ENCODE measurements around the gene MACROD2. TPM values are rescaled to one million over a fixed set of nuclear protein-coding genes. Genes with fewer than 3 reads are reported as not detected.

The MACROD2 gene
- total RNA-seq, 4 donors from 2014 or later = 4.0 to 14.1 (median 10.4) TPM

GRCh38 chr20:16061351-16061750 is 2066.0 kb downstream of the MACROD2 start:
- Histone ChIP-seq H3K9me3 (no peaks in the 10 kb centered on the region), H3K27ac (no peak overlapping the region), H3K4me3 (no peak overlapping the region), H3K36me3 (no peaks in the 10 kb centered on the region), H3K4me1 (peaks cover 0 to 21% (median 8%) of the 10 kb centered on the region in 4 donors), H3K27me3 (no peaks in the 10 kb centered on the region)
- WGBS, 2 donors = 79 to 81% methylated on average over 7 of the region's 7 CpGs
- DNase-seq (ENCODE audit: low spot score in 2 of 2) = no peak
- TF ChIP-seq CTCF (IDR thresholded peaks at IDR 0.05) = no peak
- TF ChIP-seq EP300 (IDR thresholded peaks at IDR 0.05) = no peak
- no peak for TF ChIP-seq POLR2A (IDR thresholded peaks at IDR 0.05)

- H3K4me3 ChIP-seq = no peak overlapping the region
- 74 to 76% methylated on average over 10 of the region's 10 CpGs for WGBS, 2 donors
- no peak overlapping the region for H3K27ac ChIP-seq
- no peak for TF ChIP-seq POLR2A (IDR thresholded peaks at IDR 0.05)
- no peak for TF ChIP-seq CTCF (IDR thresholded peaks at IDR 0.05)
- no peak for TF ChIP-seq EP300 (IDR thresholded peaks at IDR 0.05)
- H3K4me1 ChIP-seq = peaks cover 0 to 21% (median 8%) of the 10 kb centered on the region in 4 donors
- H3K36me3 ChIP-seq = no peaks in the 10 kb centered on the region
- H3K9me3 ChIP-seq = peaks cover 0 to 7% (median 0%) of the 10 kb centered on the region in 4 donors
- H3K27me3 ChIP-seq = no peaks in the 10 kb centered on the region
- DNase-seq (ENCODE audit: low spot score in 2 of 2) = no peak
Measured at GRCh38 chr20:16062661-16063581, 2067.6 kb downstream of the MACROD2 start.

GRCh38 chr20:16063881-16064280 is 2068.6 kb downstream of the MACROD2 start:
- DNase-seq (ENCODE audit: low spot score in 2 of 2) = no peak
- TF ChIP-seq EP300 (IDR thresholded peaks at IDR 0.05) (no peak), POLR2A (IDR thresholded peaks at IDR 0.05) (no peak), CTCF (IDR thresholded peaks at IDR 0.05) (no peak)

GRCh38 chr20:16064989-16065707 is 2069.8 kb downstream of the MACROD2 start:
- H3K4me3 ChIP-seq = no peak overlapping the region
- 47 to 54% methylated on average over 3 of the region's 3 CpGs for WGBS, 2 donors
- H3K9me3 ChIP-seq = peaks cover 0 to 8% (median 0%) of the 10 kb centered on the region in 4 donors
- TF ChIP-seq EP300 (IDR thresholded peaks at IDR 0.05) (no peak), CTCF (IDR thresholded peaks at IDR 0.05) (no peak), POLR2A (IDR thresholded peaks at IDR 0.05) (no peak)
- peaks cover 0 to 17% (median 8%) of the 10 kb centered on the region in 4 donors for H3K4me1 ChIP-seq
- peak overlapping the region in 1 of 4 donors; percentile 26 for H3K27ac ChIP-seq
- no peak for DNase-seq (ENCODE audit: low spot score in 2 of 2)
- H3K36me3 ChIP-seq = no peaks in the 10 kb centered on the region
- no peaks in the 10 kb centered on the region for H3K27me3 ChIP-seq

More at GRCh38 chr20:16063881-16064280, 2068.6 kb downstream of the MACROD2 start:
- no peaks in the 10 kb centered on the region for H3K36me3 ChIP-seq
- 70% methylated on average over 2 of the region's 2 CpGs for WGBS, 2 donors
- peaks cover 0 to 7% (median 0%) of the 10 kb centered on the region in 4 donors for H3K9me3 ChIP-seq
- peaks cover 0 to 19% (median 8%) of the 10 kb centered on the region in 4 donors for H3K4me1 ChIP-seq
- no peaks in the 10 kb centered on the region for H3K27me3 ChIP-seq
- H3K27ac ChIP-seq = peak overlapping the region in 1 of 4 donors; percentile 49
- no peak overlapping the region for H3K4me3 ChIP-seq

Data from tibial nerve (tissue), 4 donors.